B cell (primary cell): Measurements from ENCODE around the gene TMEM131L. TPM values are rescaled to one million over a fixed set of nuclear protein-coding genes. Genes with fewer than 3 reads are reported as not detected.
A peak's percentile ranks its signal among the peaks of the same experiment; 100 is the strongest.

Experiments used
- ATAC-seq: fragments of 200-7000 bp; cut with Tn5 transposase; one replicate; pipeline ENCODE4 v1.10.0; 2021; ENCODE audit warnings: low read depth, mild to moderate bottlenecking, moderate number of reproducible peaks, moderate library complexity
- CTCF ChIA-PET: fragments of 350-600 bp; sonication (Branson Sonifier 250); formaldehyde crosslinking; loops from one replicate; lab custom pipeline; 2021; ENCODE audit warnings: antibody characterized with exemption, inconsistent platforms; lab: Charles Lee
- POLR2A ChIA-PET: fragments of 350-600 bp; sonication (Branson Sonifier 250); formaldehyde crosslinking; loops from one replicate; lab custom pipeline; 2021; ENCODE audit warnings: antibody characterized with exemption; lab: Charles Lee
- DNase-seq: peaks from one replicate; pipeline ENCODE4 v3.0.0; 2013
- H2AFZ ChIP-seq: 2 replicates; pipeline ENCODE4 v1.6.1; 2012; ENCODE audit warnings: mild to moderate bottlenecking, low read depth, low read length; ENCODE audit not compliant: insufficient read depth, poor library complexity, severe bottlenecking
- H3K27ac ChIP-seq, 2 donors: 1 replicate in 1 of 2; 2 replicates in 1 of 2; pipeline ENCODE4 v1.5.1; 2012 to 2013; ENCODE audit warnings: low read length in 2 of 2, mild to moderate bottlenecking in 2 of 2, moderate library complexity in 1 of 2
- H3K27me3 ChIP-seq, 4 experiments: fragments of 200-600 bp in 1 of 4; sonication (generic) in 1 of 4; replicated peaks in 1 of 4; 1 replicate in 2 of 4; 2 replicates in 2 of 4; pipeline versions ENCODE4 v1.6.1 to v1.7.0; 2013 to 2016; ENCODE audit warnings: low read length in 3 of 4, mild to moderate bottlenecking in 2 of 4, mixed read lengths in 1 of 4, moderate library complexity in 1 of 4; ENCODE audit not compliant: insufficient read depth in 4 of 4, control insufficient read depth in 3 of 4; ENCODE audit errors: control extremely low read depth in 1 of 4
- H3K36me3 ChIP-seq, 2 experiments: replicated peaks in 1 of 2; 1 replicate in 1 of 2; 2 replicates in 1 of 2; pipeline versions ENCODE4 v1.6.1 to v1.7.1; 2013; ENCODE audit warnings: low read length in 1 of 2; ENCODE audit not compliant: insufficient read depth in 2 of 2, control insufficient read depth in 1 of 2; ENCODE audit errors: control extremely low read depth in 1 of 2, extremely low read depth in 1 of 2
- H3K4me1 ChIP-seq, 2 donors: fragments of 200-600 bp in 1 of 2; sonication (generic) in 1 of 2; 1 replicate in 1 of 2; 2 replicates in 1 of 2; pipeline versions ENCODE4 v1.5.1 to v1.6.1; 2013 to 2017; ENCODE audit warnings: low read length in 2 of 2; ENCODE audit not compliant: control insufficient read depth in 2 of 2, insufficient read depth in 2 of 2
- H3K4me2 ChIP-seq: replicated peaks from 2 replicates; pipeline ENCODE3; 2012; ENCODE audit warnings: mild to moderate bottlenecking, low read depth, low read length; ENCODE audit not compliant: poor library complexity, severe bottlenecking
- H3K4me3 ChIP-seq, 5 experiments: fragments of 200-600 bp in 1 of 5; sonication (generic) in 1 of 5; 1 replicate in 3 of 5; 2 replicates in 2 of 5; pipeline versions ENCODE4 v1.5.1 to v1.7.0; 2011 to 2016; ENCODE audit warnings: low read length in 4 of 5, mild to moderate bottlenecking in 4 of 5, low read depth in 2 of 5, control low read depth in 1 of 5, moderate library complexity in 1 of 5; ENCODE audit not compliant: insufficient read depth in 1 of 5; ENCODE audit errors: control extremely low read depth in 1 of 5, extremely low read depth in 1 of 5
- H3K79me2 ChIP-seq: fragments of 200-600 bp; sonication (generic); one replicate; pipeline ENCODE4 v1.6.0; 2016; ENCODE audit warnings: low read length; ENCODE audit not compliant: control insufficient read depth, insufficient read depth
- H3K9ac ChIP-seq: fragments of 200-600 bp; sonication (generic); 2 replicates; pipeline ENCODE4 v1.6.1; 2017; ENCODE audit warnings: mild to moderate bottlenecking, low read length, moderate library complexity
- H3K9me3 ChIP-seq, 3 donors: one replicate each; pipeline versions ENCODE4 v1.6.1 to v1.7.1; 2013; ENCODE audit warnings: low read length in 2 of 3; ENCODE audit not compliant: control insufficient read depth in 2 of 3, insufficient read depth in 1 of 3; ENCODE audit errors: control extremely low read depth in 1 of 3
- H4K20me1 ChIP-seq: 2 replicates; pipeline ENCODE4 v1.6.0; 2012; ENCODE audit warnings: mild to moderate bottlenecking, low read length; ENCODE audit not compliant: insufficient read depth, control insufficient read depth, poor library complexity, severe bottlenecking
- H3K27ac Mint-ChIP-seq: one replicate; pipeline ENCODE4 v1.8.0; 2021; ENCODE audit warnings: mixed read lengths
- H3K27me3 Mint-ChIP-seq: one replicate; pipeline ENCODE4 v1.8.0; 2021; ENCODE audit warnings: mixed read lengths
- H3K4me1 Mint-ChIP-seq: one replicate; pipeline ENCODE4 v1.8.0; 2021; ENCODE audit warnings: mixed read lengths
- H3K4me3 Mint-ChIP-seq: one replicate; pipeline ENCODE4 v1.8.0; 2021; ENCODE audit warnings: mixed read lengths
- H3K9me3 Mint-ChIP-seq: one replicate; pipeline ENCODE4 v1.8.0; 2022; ENCODE audit warnings: mixed read lengths; ENCODE audit not compliant: insufficient read depth
- EZH2 ChIP-seq: IDR thresholded peaks from 2 replicates; pipeline ENCODE4 v1.6.1; 2012; ENCODE audit warnings: borderline replicate concordance, low read depth, mild to moderate bottlenecking, moderate library complexity, low read length; ENCODE audit not compliant: insufficient read depth, poor library complexity, severe bottlenecking
- WGBS: methylation state at CpG from one replicate; pipeline ENCODE4 v1.1.5; 2013; ENCODE audit warnings: missing lambda C conversion rate; ENCODE audit not compliant: insufficient coverage; 5-methylcytosine and 5-hydroxymethylcytosine counted together
- intact Hi-C: fragments of 100-400 bp; cut with micrococcal nuclease; formaldehyde crosslinking; loops from one replicate; pipeline ENCODE4 v1.10.0; 2022
- polyA plus RNA-seq: library from polyadenylated mRNA; depleted of rRNA; stranded (reverse); fragments of >200 nt; gene quantifications from 2 replicates; pipeline ENCODE4 v1.2.3, GENCODE V29; 2012
- total RNA-seq, 2 donors: library from RNA; stranded (reverse); fragments of 120-200 nt in 1 of 2; gene quantifications; 1 replicate in 1 of 2; 2 replicates in 1 of 2; pipeline versions ENCODE4 v1.2.3 to v1.2.4, GENCODE V29; 2013 to 2022
- TF ChIP-seq, protein P1 (sequence below): fragments of 200-600 bp; IDR thresholded peaks from one replicate; pipeline ENCODE4 v1.8.0; 2022; ENCODE audit warnings: antibody characterized with exemption, mild to moderate bottlenecking

The TMEM131L gene
- total and polyA plus RNA-seq, 2 donors (not counting 1 experiment from before 2014, with no cell fraction given) = 56.4 to 120 TPM

DNA sequence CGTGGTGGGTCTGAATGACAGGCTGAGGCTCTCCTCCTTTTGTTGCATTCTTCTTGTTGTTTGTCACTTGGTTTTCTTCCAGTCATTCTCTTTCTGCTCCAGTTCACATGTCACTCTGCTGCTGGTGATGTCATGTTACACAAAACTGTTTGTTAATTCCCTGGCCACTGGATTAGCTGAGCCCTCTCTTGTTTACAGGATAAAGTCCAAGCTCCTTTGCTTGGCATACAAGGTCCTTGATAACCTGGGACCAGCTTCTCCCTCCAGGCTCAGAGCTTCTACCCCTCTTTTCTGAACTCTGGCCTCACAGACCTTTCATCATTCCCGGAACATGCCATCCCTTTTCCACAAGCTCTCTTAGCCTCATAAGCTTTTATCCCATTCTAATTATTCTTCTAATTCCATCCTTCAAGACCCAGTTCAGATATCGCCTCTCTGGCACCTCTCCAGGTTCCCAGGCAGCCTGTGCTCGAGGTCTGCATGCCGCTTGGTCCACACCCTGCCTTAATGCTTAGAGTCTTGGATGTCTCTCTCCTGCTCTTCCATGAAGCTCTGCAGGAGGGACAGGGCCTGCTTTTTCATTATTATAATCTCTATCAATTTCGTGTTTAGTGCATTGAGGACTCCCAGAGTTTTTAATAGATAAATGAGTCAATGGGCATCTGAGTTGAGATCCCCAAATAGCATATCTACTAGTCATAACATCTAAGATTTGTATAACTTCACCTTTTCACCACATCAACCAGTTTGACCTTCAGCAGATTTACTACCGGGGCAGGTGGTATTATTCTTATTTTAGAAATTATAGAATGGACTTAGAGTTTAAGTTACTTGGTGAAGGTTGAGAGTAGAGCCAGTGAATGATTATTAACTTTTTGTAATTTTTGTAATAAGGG lies 98.7 kb downstream of the TMEM131L start:
- no peak for DNase-seq
- no peak for ATAC-seq
- Histone ChIP-seq H2AFZ (no peak overlapping the region), H3K79me2 (peaks cover 97% of the 10 kb centered on the region), H3K4me1 (peaks cover 9 to 16% of the 10 kb centered on the region in 2 donors), H3K4me2 (no peak overlapping the region), H3K27me3 (no peaks in the 10 kb centered on the region), H3K9ac (no peak overlapping the region), H3K4me3 (no peak overlapping the region), H4K20me1 (peaks cover 53% of the 10 kb centered on the region), H3K27ac (peak overlapping the region in 1 of 2 donors; percentile 31), H3K36me3 (peaks cover 20 to 71% of the 10 kb centered on the region in 2 experiments), H3K9me3 (peaks cover 0 to 5% (median 0%) of the 10 kb centered on the region in 3 donors)
- Mint-ChIP-seq H3K4me3 (no peak overlapping the region), H3K27me3 (no peaks in the 10 kb centered on the region), H3K9me3 (peaks cover 5% of the 10 kb centered on the region), H3K4me1 (peaks cover 47% of the 10 kb centered on the region), H3K27ac (peak overlapping the region; percentile 74)
- intact Hi-C loops = no loop called here
- ChIA-PET CTCF (interaction anchor here (1.4 kb wide), 1 partner anchor 9 kb away, joined by 6 read pairs; no protein-coding TSS in a partner anchor), POLR2A (no interaction called here)
- TF ChIP-seq, protein P1, sequence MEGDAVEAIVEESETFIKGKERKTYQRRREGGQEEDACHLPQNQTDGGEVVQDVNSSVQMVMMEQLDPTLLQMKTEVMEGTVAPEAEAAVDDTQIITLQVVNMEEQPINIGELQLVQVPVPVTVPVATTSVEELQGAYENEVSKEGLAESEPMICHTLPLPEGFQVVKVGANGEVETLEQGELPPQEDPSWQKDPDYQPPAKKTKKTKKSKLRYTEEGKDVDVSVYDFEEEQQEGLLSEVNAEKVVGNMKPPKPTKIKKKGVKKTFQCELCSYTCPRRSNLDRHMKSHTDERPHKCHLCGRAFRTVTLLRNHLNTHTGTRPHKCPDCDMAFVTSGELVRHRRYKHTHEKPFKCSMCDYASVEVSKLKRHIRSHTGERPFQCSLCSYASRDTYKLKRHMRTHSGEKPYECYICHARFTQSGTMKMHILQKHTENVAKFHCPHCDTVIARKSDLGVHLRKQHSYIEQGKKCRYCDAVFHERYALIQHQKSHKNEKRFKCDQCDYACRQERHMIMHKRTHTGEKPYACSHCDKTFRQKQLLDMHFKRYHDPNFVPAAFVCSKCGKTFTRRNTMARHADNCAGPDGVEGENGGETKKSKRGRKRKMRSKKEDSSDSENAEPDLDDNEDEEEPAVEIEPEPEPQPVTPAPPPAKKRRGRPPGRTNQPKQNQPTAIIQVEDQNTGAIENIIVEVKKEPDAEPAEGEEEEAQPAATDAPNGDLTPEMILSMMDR = no peak
- TF ChIP-seq EZH2 = no peak
- WGBS = 100% methylated on average over 4 of the region's 7 CpGs
